ENCODE data around the gene B3GNT2.
A peak's percentile ranks its signal among the peaks of the same experiment; 100 is the strongest.
"Not testable (repeated sequence)": the region's sequence is repeated elsewhere in the genome, so short reads cannot be mapped to it uniquely, and the experiment has no call there.

The B3GNT2 gene, protein sequence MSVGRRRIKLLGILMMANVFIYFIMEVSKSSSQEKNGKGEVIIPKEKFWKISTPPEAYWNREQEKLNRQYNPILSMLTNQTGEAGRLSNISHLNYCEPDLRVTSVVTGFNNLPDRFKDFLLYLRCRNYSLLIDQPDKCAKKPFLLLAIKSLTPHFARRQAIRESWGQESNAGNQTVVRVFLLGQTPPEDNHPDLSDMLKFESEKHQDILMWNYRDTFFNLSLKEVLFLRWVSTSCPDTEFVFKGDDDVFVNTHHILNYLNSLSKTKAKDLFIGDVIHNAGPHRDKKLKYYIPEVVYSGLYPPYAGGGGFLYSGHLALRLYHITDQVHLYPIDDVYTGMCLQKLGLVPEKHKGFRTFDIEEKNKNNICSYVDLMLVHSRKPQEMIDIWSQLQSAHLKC

GRCh38 chr2:62195421-62196277 lies at the start of gene B3GNT2:
Gene B3GNT2 (plus strand): TSS chr2:62196115. CDS start chr2:62222221, 26,106 bp downstream.
- DNase-seq (ENCODE audit: low read depth in 2 of 2, low spot score in 1 of 2) = peak; percentile 64 to 73

GRCh38 chr2:62146790-62147189 lies 49.1 kb upstream of the B3GNT2 start:
- DNase-seq (ENCODE audit: low read depth in 2 of 2, low spot score in 1 of 2) = peak in 1 of 2 donors; percentile 3

- no peak for DNase-seq (ENCODE audit: low read depth in 2 of 2, low spot score in 1 of 2)
Observed at GRCh38 chr2:62147610-62148301, 48.2 kb upstream of the B3GNT2 start.

GRCh38 chr2:62149708-62150107 lies 46.2 kb upstream of the B3GNT2 start:
- DNase-seq (ENCODE audit: low read depth in 2 of 2, low spot score in 1 of 2) = no peak

GRCh38 chr2:62150597-62151305 lies 45.2 kb upstream of the B3GNT2 start:
- no peak for DNase-seq (ENCODE audit: low read depth in 2 of 2, low spot score in 1 of 2)

DNA sequence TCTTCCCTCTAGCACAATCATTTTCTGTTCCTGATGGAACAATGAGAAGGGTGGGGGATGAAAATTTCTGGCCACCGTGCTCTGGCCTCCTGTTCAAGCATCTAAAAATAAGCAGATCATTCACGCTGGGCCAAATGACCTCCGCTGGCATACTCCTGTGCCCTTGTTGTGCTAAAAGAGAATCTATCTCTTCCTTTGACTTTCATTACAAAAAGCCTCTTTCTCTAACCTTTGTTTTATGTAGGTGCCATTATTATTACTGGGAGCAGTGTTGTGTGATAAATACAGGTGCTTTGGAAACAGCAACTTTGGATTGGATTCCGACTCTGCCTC lies 44.6 kb upstream of the B3GNT2 start:
- no peak for DNase-seq (ENCODE audit: low read depth in 2 of 2, low spot score in 1 of 2)

DNA sequence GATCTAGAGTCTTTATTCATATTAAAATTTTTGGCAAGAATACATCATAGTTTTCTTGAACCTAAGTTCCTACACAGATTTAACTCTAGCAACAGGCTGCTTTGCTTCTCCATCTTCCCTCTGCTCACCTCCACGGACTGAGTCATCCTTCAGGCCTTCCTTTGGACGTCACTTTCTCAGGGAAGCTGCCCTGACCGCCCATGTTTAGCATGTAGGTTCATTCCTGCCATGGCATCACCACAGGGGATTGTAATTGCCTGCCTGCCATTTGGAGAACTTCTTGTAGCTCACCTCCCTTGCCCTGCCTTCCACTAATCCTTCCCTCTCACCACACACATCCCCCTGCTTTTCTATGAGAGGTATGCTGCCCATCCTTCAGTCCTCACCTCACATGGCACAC lies 43.9 kb upstream of the B3GNT2 start:
- DNase-seq (ENCODE audit: low read depth in 2 of 2, low spot score in 1 of 2) = no peak

- no peak for DNase-seq (ENCODE audit: low read depth in 2 of 2, low spot score in 1 of 2)
Observed at GRCh38 chr2:62156861-62157496, 38.9 kb upstream of the B3GNT2 start.

GRCh38 chr2:62158444-62159121 lies 37.3 kb upstream of the B3GNT2 start:
- no peak for DNase-seq (ENCODE audit: low read depth in 2 of 2, low spot score in 1 of 2)

- DNase-seq (ENCODE audit: low read depth in 2 of 2, low spot score in 1 of 2) = not testable (repeated sequence)
Observed at GRCh38 chr2:62160691-62161090, 35.2 kb upstream of the B3GNT2 start.

- no peak for DNase-seq (ENCODE audit: low read depth in 2 of 2, low spot score in 1 of 2)
Observed at GRCh38 chr2:62163106-62163831, 32.6 kb upstream of the B3GNT2 start.

DNA sequence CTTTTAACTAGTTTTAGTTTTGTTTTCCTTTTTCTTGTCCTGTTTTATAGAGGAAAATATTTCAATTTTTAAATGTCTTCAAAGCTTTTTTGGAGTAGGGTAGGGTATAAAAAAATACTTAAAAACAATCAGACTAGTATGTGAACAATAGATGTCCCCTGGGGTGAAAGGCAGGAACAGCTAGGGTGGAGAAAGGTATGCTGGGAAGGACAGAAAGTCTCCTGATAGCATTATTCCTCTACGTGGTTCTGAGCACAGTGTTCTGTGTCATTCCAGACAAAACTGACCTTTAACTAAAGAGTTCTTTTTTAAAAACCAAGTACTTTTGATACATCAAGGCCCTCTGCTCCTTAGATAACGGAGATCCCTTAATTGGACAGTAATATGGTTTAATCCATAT lies 32.1 kb upstream of the B3GNT2 start:
- no peak for DNase-seq (ENCODE audit: low read depth in 2 of 2, low spot score in 1 of 2)

- DNase-seq (ENCODE audit: low read depth in 2 of 2, low spot score in 1 of 2) = no peak
Observed at GRCh38 chr2:62175728-62176127, 20.2 kb upstream of the B3GNT2 start.

GRCh38 chr2:62176801-62177200 lies 19.1 kb upstream of the B3GNT2 start:
- no peak for DNase-seq (ENCODE audit: low read depth in 2 of 2, low spot score in 1 of 2)

DNA sequence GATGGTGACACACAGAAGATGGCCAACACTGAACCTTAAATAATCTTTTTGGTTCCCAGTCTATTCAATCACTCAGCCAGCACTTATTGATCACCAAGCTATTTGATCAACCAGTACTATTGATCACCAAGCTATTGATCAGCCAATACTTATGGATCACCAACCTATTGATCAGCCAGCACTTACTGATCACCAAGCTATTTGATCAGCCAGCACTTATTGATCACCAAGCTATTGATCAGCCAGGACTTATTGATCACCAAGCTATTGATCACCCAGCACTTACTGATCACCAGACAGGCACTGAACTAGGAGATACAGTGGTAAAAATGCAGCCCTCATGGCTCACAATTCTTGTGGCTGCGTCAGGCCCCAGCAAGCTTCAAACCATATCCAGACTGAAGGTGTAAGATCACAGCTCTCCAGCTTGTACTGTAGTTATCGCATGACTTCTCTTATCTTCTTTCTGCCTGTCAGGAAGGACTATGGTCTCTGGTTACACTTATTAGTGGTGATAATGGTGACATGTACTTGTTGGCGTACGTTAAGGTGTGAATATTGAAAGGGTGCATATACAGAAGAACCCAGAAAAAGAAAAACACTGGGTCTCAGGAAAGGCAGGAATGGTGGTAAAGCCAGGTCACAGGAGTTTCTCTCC lies 18.4 kb upstream of the B3GNT2 start:
- no peak for DNase-seq (ENCODE audit: low read depth in 2 of 2, low spot score in 1 of 2)

DNA sequence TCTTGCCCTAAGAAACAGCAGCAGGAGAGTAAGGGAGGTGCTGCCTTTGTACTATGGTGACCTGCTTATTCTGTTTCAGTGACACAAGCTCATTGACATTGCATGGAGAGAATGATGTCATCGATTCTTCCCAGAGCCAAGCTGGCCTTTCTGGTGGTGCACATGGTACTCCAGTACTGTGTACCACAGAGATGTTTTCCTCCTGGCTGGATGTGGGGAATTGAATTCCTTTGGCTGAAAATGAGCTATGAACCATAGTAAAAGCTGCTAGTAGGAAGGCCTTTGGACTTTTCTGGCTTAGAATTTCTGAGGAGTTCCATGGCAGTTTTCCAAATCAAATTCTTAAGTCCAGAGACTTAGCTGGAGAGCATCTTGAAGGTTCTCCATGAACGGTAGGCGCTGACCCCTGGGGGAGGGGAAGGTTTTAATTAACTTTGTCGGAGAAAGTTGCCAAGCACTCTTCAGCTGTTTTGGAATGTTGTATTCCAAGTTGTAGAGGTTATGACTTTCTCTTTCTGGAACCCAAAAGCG lies 17.1 kb upstream of the B3GNT2 start:
- no peak for DNase-seq (ENCODE audit: low read depth in 2 of 2, low spot score in 1 of 2)

GRCh38 chr2:62180975-62181374 lies 14.9 kb upstream of the B3GNT2 start:
- no peak for DNase-seq (ENCODE audit: low read depth in 2 of 2, low spot score in 1 of 2)

GRCh38 chr2:62181843-62182242 lies 14.1 kb upstream of the B3GNT2 start:
- DNase-seq (ENCODE audit: low read depth in 2 of 2, low spot score in 1 of 2) = no peak
